GM12872 (cell line): ENCODE data around the gene WDR19.

ENCODE experiments used
- CTCF ChIP-seq: IDR thresholded peaks from 3 replicates; pipeline ENCODE4 v1.5.1; 2011; ENCODE audit warnings: low read depth, mild to moderate bottlenecking, low read length, moderate library complexity; ENCODE audit not compliant: insufficient read depth

Gene WDR19

GRCh38 chr4:39205000-39205399, 22.7 kb downstream of the WDR19 start:
- no peak for TF ChIP-seq CTCF

GRCh38 chr4:39205476-39205875, 23.1 kb downstream of the WDR19 start:
- no peak for TF ChIP-seq CTCF

GRCh38 chr4:39227906-39228305, 45.6 kb downstream of the WDR19 start:
- TF ChIP-seq CTCF = no peak

GRCh38 chr4:39228377-39228776, 46.0 kb downstream of the WDR19 start:
- no peak for TF ChIP-seq CTCF

- no peak for TF ChIP-seq CTCF
Measured at GRCh38 chr4:39230462-39230861, 48.1 kb downstream of the WDR19 start.

- no peak for TF ChIP-seq CTCF
Measured at GRCh38 chr4:39231660-39232059, 49.3 kb downstream of the WDR19 start.

GRCh38 chr4:39232100-39232499, 49.8 kb downstream of the WDR19 start:
- TF ChIP-seq CTCF = no peak

GRCh38 chr4:39233114-39233513, 50.8 kb downstream of the WDR19 start:
- no peak for TF ChIP-seq CTCF
